Endodermal cell (in vitro differentiated cells): Measurements from ENCODE around the gene WBP1L. TPM values are rescaled to one million over a fixed set of nuclear protein-coding genes. Genes with fewer than 3 reads are reported as not detected.

Experiments
- DNase-seq: peaks from one replicate; pipeline ENCODE4 v3.0.0-alpha.2; 2017
- H3K27ac ChIP-seq: 2 replicates; pipeline ENCODE4 v1.5.1; 2013; ENCODE audit warnings: mild to moderate bottlenecking, low read depth, low read length, moderate library complexity
- H3K27me3 ChIP-seq: 2 replicates; pipeline ENCODE4 v1.6.1; 2013; ENCODE audit warnings: mild to moderate bottlenecking, low read length, moderate library complexity; ENCODE audit not compliant: insufficient read depth, control insufficient read depth, poor library complexity, severe bottlenecking
- H3K36me3 ChIP-seq: 2 replicates; pipeline ENCODE4 v1.7.0; 2013; ENCODE audit warnings: mild to moderate bottlenecking, low read length, moderate library complexity; ENCODE audit not compliant: control insufficient read depth, insufficient read depth
- H3K4me1 ChIP-seq: one replicate; pipeline ENCODE4 v1.7.0; 2013; ENCODE audit warnings: low read length; ENCODE audit not compliant: control insufficient read depth, insufficient read depth
- H3K4me3 ChIP-seq: 2 replicates; pipeline ENCODE4 v1.5.1; 2013; ENCODE audit warnings: mild to moderate bottlenecking, low read length, moderate library complexity
- H3K9ac ChIP-seq: 2 replicates; pipeline ENCODE4 v1.6.1; 2013; ENCODE audit warnings: mild to moderate bottlenecking, low read length, moderate library complexity; ENCODE audit not compliant: poor library complexity, severe bottlenecking; ENCODE audit errors: extremely low read depth
- H3K9me3 ChIP-seq: 2 replicates; pipeline ENCODE4 v1.6.1; 2013; ENCODE audit warnings: mild to moderate bottlenecking, low read length, moderate library complexity; ENCODE audit not compliant: control insufficient read depth
- H3K27ac Mint-ChIP-seq: 2 replicates; pipeline ENCODE4 v1.8.0; 2020; ENCODE audit warnings: mixed read lengths
- H3K27me3 Mint-ChIP-seq: 2 replicates; pipeline ENCODE4 v1.8.0; 2021; ENCODE audit warnings: mild to moderate bottlenecking, mixed read lengths; ENCODE audit not compliant: insufficient read depth
- H3K36me3 Mint-ChIP-seq: 2 replicates; pipeline ENCODE4 v1.8.0; 2020; ENCODE audit warnings: low read depth, mixed read lengths
- H3K4me1 Mint-ChIP-seq: 2 replicates; pipeline ENCODE4 v1.8.0; 2020; ENCODE audit warnings: mixed read lengths
- H3K4me3 Mint-ChIP-seq: 2 replicates; pipeline ENCODE4 v1.8.0; 2020; ENCODE audit warnings: mild to moderate bottlenecking, moderate library complexity, mixed read lengths
- H3K9me3 Mint-ChIP-seq: 2 replicates; pipeline ENCODE4 v1.8.0; 2020; ENCODE audit warnings: mild to moderate bottlenecking, mixed read lengths
- CTCF ChIP-seq: fragments of 200-600 bp; sonication (generic); conservative IDR thresholded peaks from 2 replicates; pipeline ENCODE4 v1.5.0; 2021; ENCODE audit warnings: antibody characterized with exemption, mild to moderate bottlenecking
- WGBS, 2 experiments: methylation state at CpG; one replicate each; pipeline versions ENCODE4 v1.1.5 to v1.1.7; 2013; ENCODE audit warnings: missing lambda C conversion rate in 2 of 2, mixed read lengths in 1 of 2; ENCODE audit not compliant: insufficient coverage in 1 of 2, insufficient read length in 1 of 2; 5-methylcytosine and 5-hydroxymethylcytosine counted together
- total RNA-seq, 2 donors: library from RNA; stranded (reverse); fragmentation: NEBNext Ultra II Directional in 1 of 2; extraction: Animal tissue kit (Norgen Biotek cat#: 25700) in 1 of 2; gene quantifications; 2 replicates in 1 of 2; 3 replicates in 1 of 2; pipeline ENCODE4 v1.2.1, GENCODE V29; 2021

Gene WBP1L
- total RNA-seq, 2 donors from 2014 or later: 23.5 to 25.8 TPM

- no peaks in the 10 kb centered on the region for H3K36me3 Mint-ChIP-seq
- DNase-seq: no peak
- H3K27me3 Mint-ChIP-seq: no peaks in the 10 kb centered on the region
- H3K27me3 ChIP-seq: no peaks in the 10 kb centered on the region
- no peak overlapping the region for H3K4me3 ChIP-seq
- H3K4me3 Mint-ChIP-seq: no peak overlapping the region
- no peak overlapping the region for H3K27ac Mint-ChIP-seq
- no peak overlapping the region for H3K9ac ChIP-seq
- H3K4me1 ChIP-seq: no peaks in the 10 kb centered on the region
- no peaks in the 10 kb centered on the region for H3K36me3 ChIP-seq
- 98% methylated on average over 12 of the region's 12 CpGs; no CpG with 5 or more reads in 1 of the 2 experiments for WGBS, 2 experiments
- no peak overlapping the region for H3K27ac ChIP-seq
- peaks cover 14% of the 10 kb centered on the region for H3K9me3 ChIP-seq
- peaks cover 18% of the 10 kb centered on the region for H3K9me3 Mint-ChIP-seq
- TF ChIP-seq CTCF: no peak
- H3K4me1 Mint-ChIP-seq: no peaks in the 10 kb centered on the region
Observed at GRCh38 chr10:102822222-102822621, 78.5 kb downstream of the WBP1L start.

GRCh38 chr10:102824664-102825063 is 80.9 kb downstream of the WBP1L start:
- no peak overlapping the region for H3K27ac Mint-ChIP-seq
- H3K4me1 Mint-ChIP-seq: no peaks in the 10 kb centered on the region
- TF ChIP-seq CTCF: no peak
- H3K27ac ChIP-seq: no peak overlapping the region
- no peak for DNase-seq
- no peak overlapping the region for H3K9ac ChIP-seq
- H3K36me3 Mint-ChIP-seq: no peaks in the 10 kb centered on the region
- WGBS, 2 experiments: 88 to 91% methylated on average over 4 of the region's 4 CpGs
- H3K9me3 ChIP-seq: peaks cover 14% of the 10 kb centered on the region
- no peaks in the 10 kb centered on the region for H3K27me3 ChIP-seq
- no peak overlapping the region for H3K4me3 Mint-ChIP-seq
- no peaks in the 10 kb centered on the region for H3K36me3 ChIP-seq
- no peaks in the 10 kb centered on the region for H3K4me1 ChIP-seq
- no peaks in the 10 kb centered on the region for H3K27me3 Mint-ChIP-seq
- H3K4me3 ChIP-seq: no peak overlapping the region
- peaks cover 18% of the 10 kb centered on the region for H3K9me3 Mint-ChIP-seq

- peaks cover 2% of the 10 kb centered on the region for H3K27me3 Mint-ChIP-seq
- no peak for DNase-seq
- Histone ChIP-seq H3K4me1 (no peaks in the 10 kb centered on the region), H3K4me3 (no peak overlapping the region), H3K9ac (no peak overlapping the region), H3K36me3 (no peaks in the 10 kb centered on the region), H3K27ac (no peak overlapping the region), H3K27me3 (no peaks in the 10 kb centered on the region), H3K9me3 (peaks cover 14% of the 10 kb centered on the region)
- peaks cover 18% of the 10 kb centered on the region for H3K9me3 Mint-ChIP-seq
- 93 to 96% methylated on average over 7 to 9 of the region's 9 CpGs for WGBS, 2 experiments
- H3K4me1 Mint-ChIP-seq: no peaks in the 10 kb centered on the region
- no peak for TF ChIP-seq CTCF
- no peak overlapping the region for H3K4me3 Mint-ChIP-seq
- H3K27ac Mint-ChIP-seq: no peak overlapping the region
- H3K36me3 Mint-ChIP-seq: no peaks in the 10 kb centered on the region
Observed at GRCh38 chr10:102826148-102826796, 82.5 kb downstream of the WBP1L start.
